ENCODE data around the gene RGS11. TPM values are rescaled to one million over a fixed set of nuclear protein-coding genes. Genes with fewer than 3 reads are reported as not detected.

RGS11 gene
- total and polyA plus RNA-seq, 2 donors (not counting 1 experiment from before 2014, with no cell fraction given), result 1.1 to 6.3 TPM

DNA sequence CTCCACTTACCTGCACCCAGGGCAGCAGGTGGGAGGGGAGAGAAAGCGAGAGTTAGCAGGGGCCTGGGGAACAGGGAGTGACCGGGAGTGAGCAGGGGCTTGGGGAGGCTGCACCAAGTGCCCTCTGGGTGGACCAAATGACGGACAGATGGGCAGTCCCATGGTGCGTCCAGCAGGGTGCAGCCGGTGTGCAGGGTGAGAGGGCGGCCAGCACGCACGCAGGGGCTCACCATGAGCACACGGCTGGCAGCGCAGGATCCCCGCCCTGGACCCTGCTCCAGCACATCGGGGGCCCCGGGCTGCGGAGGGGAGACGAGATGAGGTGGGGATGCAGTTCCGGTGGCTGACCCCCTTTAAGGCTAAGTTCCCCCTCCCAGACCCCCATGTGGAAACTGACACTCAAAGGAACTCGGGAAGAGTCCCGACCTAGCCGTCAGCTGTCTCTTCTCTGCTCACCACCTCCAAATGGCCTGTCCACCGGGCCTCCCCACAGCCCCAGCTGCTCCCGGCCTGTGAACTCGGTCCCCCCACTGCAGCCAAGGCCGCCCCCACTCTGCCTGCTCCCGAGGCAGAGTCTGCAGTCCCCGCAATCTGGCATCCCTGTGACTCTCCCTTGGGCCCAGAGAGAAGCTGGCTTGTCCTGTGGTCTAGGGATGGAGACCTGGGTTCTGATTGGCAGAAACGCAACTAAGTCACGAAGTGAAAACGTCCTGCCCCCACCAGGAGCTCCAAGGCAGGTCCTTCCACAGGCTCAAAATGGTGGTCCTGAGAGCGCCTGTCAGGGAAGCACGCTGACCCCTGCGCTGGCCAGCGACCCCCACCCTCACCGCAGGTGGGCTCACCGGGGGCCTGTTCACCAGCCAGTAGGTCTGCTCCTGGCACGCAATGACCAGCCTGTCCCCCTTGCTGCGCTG lies 2.9 kb downstream of the RGS11 start:
- H3K79me2 ChIP-seq (ENCODE audit: control insufficient read depth, insufficient read depth, low read length), result no peaks in the 10 kb centered on the region
- no peaks in the 10 kb centered on the region for H3K4me1 ChIP-seq (ENCODE audit: control insufficient read depth, extremely low read depth, insufficient read depth, low read length)
- no peak for DNase-seq (ENCODE audit: low read depth in 2 of 2)
- H4K20me1 ChIP-seq (ENCODE audit: control insufficient read depth, extremely low read depth, insufficient read depth, low read length), result no peaks in the 10 kb centered on the region
- no peak overlapping the region for H3K4me3 ChIP-seq (replicated peaks in 1 of 4; ENCODE audit: control extremely low read depth in 1 of 4, insufficient read depth in 1 of 4, low read depth in 3 of 4, low read length in 4 of 4)
- H2AFZ ChIP-seq (ENCODE audit: low read length), result no peak overlapping the region
- no peak overlapping the region for H3K4me2 ChIP-seq (ENCODE audit: extremely low read depth, insufficient read depth, low read length)
- H3K27ac ChIP-seq (ENCODE audit: insufficient read depth, low read length), result no peak overlapping the region
- H3K9ac ChIP-seq (ENCODE audit: insufficient read depth, low read length), result no peak overlapping the region
- no peaks in the 10 kb centered on the region for H3K36me3 ChIP-seq (ENCODE audit: control insufficient read depth, insufficient read depth, low read length)
- no peak for TF ChIP-seq EZH2 (IDR thresholded peaks at IDR 0.05; ENCODE audit: low read length, missing control alignments)
- TF ChIP-seq, protein P1, sequence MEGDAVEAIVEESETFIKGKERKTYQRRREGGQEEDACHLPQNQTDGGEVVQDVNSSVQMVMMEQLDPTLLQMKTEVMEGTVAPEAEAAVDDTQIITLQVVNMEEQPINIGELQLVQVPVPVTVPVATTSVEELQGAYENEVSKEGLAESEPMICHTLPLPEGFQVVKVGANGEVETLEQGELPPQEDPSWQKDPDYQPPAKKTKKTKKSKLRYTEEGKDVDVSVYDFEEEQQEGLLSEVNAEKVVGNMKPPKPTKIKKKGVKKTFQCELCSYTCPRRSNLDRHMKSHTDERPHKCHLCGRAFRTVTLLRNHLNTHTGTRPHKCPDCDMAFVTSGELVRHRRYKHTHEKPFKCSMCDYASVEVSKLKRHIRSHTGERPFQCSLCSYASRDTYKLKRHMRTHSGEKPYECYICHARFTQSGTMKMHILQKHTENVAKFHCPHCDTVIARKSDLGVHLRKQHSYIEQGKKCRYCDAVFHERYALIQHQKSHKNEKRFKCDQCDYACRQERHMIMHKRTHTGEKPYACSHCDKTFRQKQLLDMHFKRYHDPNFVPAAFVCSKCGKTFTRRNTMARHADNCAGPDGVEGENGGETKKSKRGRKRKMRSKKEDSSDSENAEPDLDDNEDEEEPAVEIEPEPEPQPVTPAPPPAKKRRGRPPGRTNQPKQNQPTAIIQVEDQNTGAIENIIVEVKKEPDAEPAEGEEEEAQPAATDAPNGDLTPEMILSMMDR (conservative IDR thresholded peaks at IDR 0.05 in 1 of 2, IDR thresholded peaks at IDR 0.05 in 1 of 2; ENCODE audit: low read depth in 1 of 2, low read length in 2 of 2), result no peak
- peaks cover 3% of the 10 kb centered on the region for H3K27me3 ChIP-seq (ENCODE audit: control insufficient read depth, insufficient read depth, low read length)
- H3K9me3 ChIP-seq (ENCODE audit: control insufficient read depth, insufficient read depth, low read depth, low read length), result no peaks in the 10 kb centered on the region

DNA sequence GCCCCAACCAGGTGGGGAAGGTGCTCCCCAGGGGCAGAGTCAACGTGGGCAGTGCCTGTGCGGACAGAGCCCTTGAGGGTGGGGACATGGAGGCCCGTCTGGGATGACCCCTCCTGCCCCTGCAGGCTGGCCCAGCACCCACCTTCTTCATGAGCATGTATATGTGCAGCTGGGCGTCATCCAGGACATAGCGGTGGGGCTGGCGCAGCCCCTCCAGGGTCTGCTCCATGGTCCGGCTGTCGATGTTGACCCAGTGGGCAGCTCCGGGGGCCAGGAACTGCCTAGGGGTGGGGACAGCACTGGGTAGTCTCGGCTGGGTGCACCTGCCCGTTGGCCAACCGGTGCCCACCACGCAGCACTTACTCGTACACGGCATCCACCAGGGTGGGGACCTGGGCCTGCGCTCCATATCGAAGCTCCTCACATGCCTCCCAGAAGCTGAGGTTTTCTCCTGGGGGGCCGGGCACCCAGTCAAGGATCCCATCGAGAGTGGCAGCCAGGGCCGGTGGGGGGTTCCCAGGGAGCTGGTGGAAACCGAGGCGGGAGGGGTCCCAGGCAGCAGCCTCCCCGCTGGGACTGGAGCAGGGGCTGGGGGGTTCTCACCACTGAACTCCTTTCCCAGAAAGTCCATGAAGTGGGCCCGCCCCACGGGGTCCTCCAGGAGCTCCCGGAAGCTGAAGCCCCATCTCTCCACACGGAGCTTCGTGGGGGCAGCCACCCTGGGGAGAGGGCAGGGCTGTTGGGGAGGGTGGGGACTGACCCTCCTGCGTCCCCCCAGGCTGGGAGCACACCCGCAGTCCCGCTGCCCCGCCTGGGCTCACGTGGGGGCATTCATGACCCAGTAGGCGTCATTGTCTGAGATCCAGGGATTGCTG lies 5.1 kb downstream of the RGS11 start:
- no peaks in the 10 kb centered on the region for H3K79me2 ChIP-seq (ENCODE audit: control insufficient read depth, insufficient read depth, low read length)

More for the DNA sequence above, 5.1 kb downstream of the RGS11 start:
- no peaks in the 10 kb centered on the region for H3K36me3 ChIP-seq (ENCODE audit: control insufficient read depth, insufficient read depth, low read length)
- no peaks in the 10 kb centered on the region for H3K9me3 ChIP-seq (ENCODE audit: control insufficient read depth, insufficient read depth, low read depth, low read length)
- H3K4me3 ChIP-seq (replicated peaks in 1 of 4; ENCODE audit: control extremely low read depth in 1 of 4, insufficient read depth in 1 of 4, low read depth in 3 of 4, low read length in 4 of 4), result no peak overlapping the region
- no peak overlapping the region for H3K9ac ChIP-seq (ENCODE audit: insufficient read depth, low read length)
- H4K20me1 ChIP-seq (ENCODE audit: control insufficient read depth, extremely low read depth, insufficient read depth, low read length), result no peaks in the 10 kb centered on the region
- H2AFZ ChIP-seq (ENCODE audit: low read length), result no peak overlapping the region
- no peak overlapping the region for H3K27ac ChIP-seq (ENCODE audit: insufficient read depth, low read length)
- H3K4me1 ChIP-seq (ENCODE audit: control insufficient read depth, extremely low read depth, insufficient read depth, low read length), result no peaks in the 10 kb centered on the region
- H3K4me2 ChIP-seq (ENCODE audit: extremely low read depth, insufficient read depth, low read length), result no peak overlapping the region
- H3K27me3 ChIP-seq (ENCODE audit: control insufficient read depth, insufficient read depth, low read length), result peaks cover 3% of the 10 kb centered on the region
- TF ChIP-seq EZH2 (IDR thresholded peaks at IDR 0.05; ENCODE audit: low read length, missing control alignments), result no peak
- TF ChIP-seq, protein P1 (conservative IDR thresholded peaks at IDR 0.05 in 1 of 2, IDR thresholded peaks at IDR 0.05 in 1 of 2; ENCODE audit: low read depth in 1 of 2, low read length in 2 of 2), result no peak
- DNase-seq (ENCODE audit: low read depth in 2 of 2), result no peak
